HG02623 (cell line): ENCODE data around the gene MROH9.

ENCODE experiments used
- ATAC-seq: cut with Tn5 transposase; IDR thresholded peaks from one replicate; pipeline ENCODE4 v1.9.1; 2021; ENCODE audit warnings: moderate library complexity; ENCODE audit not compliant: unreplicated experiment

The MROH9 gene

GRCh38 chr1:171081314-171081753 is 146.0 kb downstream of the MROH9 start:
- ATAC-seq = no peak

DNA sequence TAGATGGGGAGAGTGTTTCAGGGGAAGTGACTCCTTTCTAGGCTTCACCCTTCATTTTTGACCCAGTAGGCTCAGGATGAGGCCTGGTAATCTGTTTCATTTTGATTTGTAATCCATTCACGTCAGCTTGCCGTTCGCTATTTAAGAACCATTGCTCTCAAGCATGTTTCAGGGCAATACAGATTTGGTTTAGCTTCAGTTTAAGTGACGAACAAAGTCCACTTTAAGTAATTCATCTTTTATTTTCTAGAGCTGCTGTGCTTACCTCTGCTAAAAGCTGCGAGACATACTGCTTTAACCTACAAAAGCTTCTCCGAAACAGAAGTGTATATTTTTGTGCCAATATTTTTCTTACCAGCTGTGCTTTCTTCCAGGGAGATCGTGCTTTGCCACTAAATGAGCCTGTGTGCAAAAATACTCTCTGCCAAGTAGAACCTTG is 146.4 kb downstream of the MROH9 start:
- no peak for ATAC-seq

DNA sequence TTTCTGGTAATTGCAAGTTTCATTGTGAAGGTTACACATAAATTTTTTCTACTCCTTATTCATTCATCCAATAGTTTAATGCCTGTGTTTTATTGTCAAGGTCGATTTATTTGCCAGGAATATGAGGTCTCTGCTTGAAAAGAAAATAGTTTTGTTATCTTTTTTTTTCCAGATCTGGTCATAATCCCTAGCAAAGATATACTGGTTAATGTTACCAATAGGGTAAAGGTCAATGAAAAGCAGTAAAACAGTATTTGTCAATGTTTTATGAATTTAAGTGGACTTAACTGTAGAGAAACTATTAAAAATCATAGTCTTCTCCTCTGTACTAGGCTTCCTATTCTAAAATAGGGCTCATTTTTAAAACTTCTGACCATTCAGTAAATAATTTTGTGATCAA is 147.3 kb downstream of the MROH9 start:
- no peak for ATAC-seq

DNA sequence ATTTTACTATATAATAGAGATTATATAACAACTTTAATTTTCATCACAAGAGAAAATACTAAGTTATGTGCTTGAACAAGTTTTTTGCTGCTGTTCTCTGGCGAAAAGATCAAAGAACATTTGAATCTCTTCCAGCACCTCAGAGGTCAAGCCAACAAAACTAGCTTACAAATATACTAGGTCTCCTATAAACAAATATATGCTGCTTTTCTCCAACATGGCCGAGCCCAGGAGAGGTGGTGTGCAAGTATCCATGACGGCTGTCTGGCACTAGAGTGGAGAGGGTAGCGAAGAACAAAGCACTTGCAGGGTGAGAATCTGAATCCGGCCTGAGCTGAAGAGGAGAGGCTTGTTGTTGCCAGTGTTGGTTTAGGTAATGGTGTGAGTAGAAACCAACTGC is 147.9 kb downstream of the MROH9 start:
- ATAC-seq = no peak

- no peak for ATAC-seq
Observed at GRCh38 chr1:171084091-171084490, 148.8 kb downstream of the MROH9 start.

DNA sequence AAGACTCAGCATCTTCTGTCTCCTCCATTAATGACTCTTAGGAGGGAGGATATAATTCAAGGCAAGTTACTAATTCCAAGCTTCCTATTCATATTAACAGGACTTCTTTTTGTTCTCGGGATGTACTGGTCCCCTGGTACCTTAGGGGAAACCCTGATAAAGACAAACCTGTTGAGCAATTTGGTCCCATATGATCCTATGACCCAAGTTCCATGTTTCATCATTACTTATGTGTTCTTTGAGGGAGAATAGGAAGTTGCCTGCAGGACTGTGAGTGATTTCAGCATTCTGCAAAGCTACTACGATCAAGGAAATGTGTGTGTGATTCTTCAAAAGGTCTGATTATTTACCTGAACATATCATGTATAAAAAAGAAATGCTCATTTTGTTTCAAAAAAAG is 149.5 kb downstream of the MROH9 start:
- no peak for ATAC-seq

DNA sequence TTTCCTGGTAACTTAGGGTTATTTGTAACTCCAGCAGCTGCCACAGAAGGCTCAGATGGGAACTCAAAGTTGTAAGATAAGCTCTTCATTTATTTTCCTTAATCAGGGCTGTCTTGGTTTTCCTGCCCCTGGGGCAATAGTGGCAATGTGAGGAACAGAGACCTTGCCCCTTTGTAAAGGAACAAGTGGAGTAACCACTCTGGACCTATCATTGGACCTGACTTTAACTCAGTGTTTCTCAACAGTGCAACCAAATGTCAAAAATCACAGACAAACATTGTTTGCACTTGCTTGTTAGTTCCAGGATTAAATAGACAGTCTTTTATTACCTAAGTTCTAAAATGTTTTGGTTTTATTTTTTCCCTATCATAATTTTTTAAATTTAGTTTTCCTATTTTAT is 152.6 kb downstream of the MROH9 start:
- no peak for ATAC-seq

DNA sequence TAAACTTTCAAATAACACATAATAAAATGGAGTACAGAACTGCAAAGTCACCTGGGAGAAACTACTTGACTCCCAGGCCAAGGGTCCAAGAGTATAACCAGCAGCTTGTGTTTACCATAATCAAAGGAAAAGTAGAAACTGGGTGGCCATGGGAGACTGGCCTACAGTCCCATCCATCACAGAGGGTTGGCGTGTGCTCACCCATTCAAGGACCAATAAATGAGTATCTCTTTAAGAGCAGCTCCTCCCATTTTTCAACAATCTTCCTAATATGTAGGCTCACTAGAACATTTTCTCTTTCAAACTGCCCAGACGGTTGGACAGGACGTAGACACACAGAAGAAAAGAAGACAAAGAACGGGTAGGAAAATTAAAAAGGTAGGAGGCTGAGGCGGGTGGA is 155.3 kb downstream of the MROH9 start, which contains the start of gene FMO3:
Gene FMO3 (plus strand): TSS at position 302 of the 400 bp plus-strand sequence. CDS start 1,754 bp downstream, outside the sequence.
- no peak for ATAC-seq

DNA sequence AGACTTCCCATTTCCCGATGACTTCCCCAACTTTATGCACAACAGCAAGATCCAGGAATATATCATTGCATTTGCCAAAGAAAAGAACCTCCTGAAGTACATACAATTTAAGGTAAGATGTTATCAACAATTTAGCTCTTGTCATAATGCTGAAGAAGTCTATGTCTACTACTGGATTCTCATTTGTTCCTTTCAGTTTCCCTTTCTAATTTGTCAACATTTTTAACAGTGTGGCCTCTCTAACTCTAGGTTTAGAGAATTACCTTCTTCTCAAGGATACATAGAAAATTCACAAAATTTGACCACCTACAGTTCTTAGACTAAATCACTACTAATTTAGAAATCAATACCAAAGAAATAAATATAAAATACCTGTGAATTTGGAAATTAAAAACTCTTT is 168.5 kb downstream of the MROH9 start:
- ATAC-seq = no peak

- ATAC-seq = no peak
Observed at GRCh38 chr1:171107262-171107940, 172.1 kb downstream of the MROH9 start.

DNA sequence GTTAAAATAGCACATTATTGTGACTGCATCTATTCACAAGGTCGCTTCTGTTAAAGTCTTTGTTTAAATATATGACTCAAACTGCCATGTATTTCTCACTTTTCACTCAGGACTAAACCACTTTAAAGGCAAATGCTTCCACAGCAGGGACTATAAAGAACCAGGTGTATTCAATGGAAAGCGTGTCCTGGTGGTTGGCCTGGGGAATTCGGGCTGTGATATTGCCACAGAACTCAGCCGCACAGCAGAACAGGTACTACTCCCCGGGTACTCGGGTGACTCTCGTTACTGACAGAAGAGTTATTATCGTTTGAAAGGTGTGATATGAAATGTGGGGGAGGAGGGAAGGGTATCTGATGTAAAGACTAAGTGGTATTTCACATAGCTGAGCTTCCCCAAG is 172.6 kb downstream of the MROH9 start:
- no peak for ATAC-seq

DNA sequence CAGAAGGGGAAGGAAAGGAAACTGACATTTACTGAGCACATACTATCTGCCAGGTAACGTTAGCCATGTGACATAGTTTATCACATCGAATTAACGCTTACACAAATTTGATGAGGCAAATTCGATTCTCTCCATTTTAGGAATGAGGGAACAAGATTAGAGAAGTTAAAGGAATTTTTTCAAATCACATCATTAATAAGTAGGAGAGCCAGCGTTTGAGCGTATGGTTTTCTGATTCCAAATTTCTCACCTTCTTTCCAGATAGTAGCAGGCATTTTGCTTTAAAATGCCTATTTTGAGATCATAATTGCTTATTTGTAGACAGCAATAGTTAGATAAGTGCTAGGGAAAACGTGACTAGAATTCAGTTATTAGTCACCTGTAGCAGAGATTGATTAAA is 174.6 kb downstream of the MROH9 start:
- no peak for ATAC-seq

DNA sequence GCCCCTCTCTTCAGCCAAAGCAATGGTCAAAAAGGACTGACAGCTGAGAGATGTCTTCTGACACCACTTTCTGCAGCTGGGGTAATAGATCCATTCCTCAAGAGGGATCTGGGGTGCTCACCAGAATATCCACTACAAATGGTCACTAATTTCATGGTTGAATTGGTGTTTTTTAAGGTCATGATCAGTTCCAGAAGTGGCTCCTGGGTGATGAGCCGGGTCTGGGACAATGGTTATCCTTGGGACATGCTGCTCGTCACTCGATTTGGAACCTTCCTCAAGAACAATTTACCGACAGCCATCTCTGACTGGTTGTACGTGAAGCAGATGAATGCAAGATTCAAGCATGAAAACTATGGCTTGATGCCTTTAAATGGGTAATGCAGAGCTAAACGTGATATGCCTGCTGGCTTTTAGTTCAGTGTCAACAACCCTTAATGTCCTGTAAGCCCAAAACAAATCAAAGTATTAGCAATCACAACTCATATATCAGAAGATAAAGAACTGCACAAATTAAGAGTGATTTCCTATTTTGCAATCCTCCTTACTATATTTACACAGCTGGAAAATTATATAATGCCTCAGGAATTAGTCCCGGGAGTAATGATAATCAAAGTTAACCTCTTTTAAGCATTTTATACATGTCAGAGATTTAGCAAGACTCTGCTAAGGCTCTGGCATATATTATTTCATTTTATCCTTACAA is 175.4 kb downstream of the MROH9 start:
- ATAC-seq = no peak

DNA sequence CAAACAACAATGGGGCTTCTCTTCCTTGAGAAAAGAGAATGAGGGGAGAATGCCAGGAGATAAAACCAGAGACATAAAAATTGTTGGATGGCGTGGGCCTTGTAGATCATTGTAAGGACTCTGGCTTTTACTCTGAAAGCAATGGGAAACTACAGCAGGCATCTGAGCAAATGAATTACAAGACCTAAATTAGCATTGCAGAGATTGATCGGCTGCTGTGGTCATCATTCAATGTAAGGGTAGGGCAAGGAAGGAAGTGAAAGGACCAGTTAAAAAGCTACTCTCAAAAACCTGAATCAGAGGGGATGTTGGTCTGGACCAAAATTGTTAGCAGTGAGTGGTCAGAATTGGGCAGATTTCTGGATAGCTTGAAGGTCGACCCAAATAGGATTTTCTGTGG is 176.8 kb downstream of the MROH9 start:
- ATAC-seq = no peak

DNA sequence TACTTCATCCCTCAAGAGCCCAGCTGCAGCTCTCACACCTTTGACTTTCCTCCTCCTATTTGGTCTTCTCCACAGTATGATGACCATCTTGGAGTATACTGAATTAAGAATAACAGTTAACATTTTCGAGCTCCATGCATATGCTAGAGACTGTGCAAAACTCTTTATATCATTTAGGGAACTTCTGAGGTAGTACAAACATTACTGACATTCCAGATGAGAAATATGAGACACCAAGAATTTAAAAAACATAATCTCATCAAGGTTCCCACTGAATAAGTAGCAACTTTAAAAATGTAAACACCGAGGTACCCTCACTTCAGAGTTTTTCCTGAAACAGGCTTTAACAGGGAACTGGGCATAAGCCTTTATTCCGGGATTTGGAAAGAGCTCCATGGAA is 178.0 kb downstream of the MROH9 start:
- no peak for ATAC-seq
